ENCODE measurements around the gene IL22RA1. TPM values are rescaled to one million over a fixed set of nuclear protein-coding genes. Genes with fewer than 3 reads are reported as not detected.

The IL22RA1 gene
- total and polyA plus RNA-seq, 8 donors = 0.26 to 0.73 (median 0.43) TPM

GRCh38 chr1:24089743-24090555, 53.0 kb downstream of the IL22RA1 start:
- Histone ChIP-seq H3K4me3 (no peak overlapping the region), H3K4me1 (no peaks in the 10 kb centered on the region), H3K36me3 (no peaks in the 10 kb centered on the region), H3K9me3 (no peaks in the 10 kb centered on the region), H3K27me3 (peaks cover 0 to 9% of the 10 kb centered on the region in 2 donors), H3K27ac (no peak overlapping the region)
- DNase-seq (peak in 2 of 4 donors; percentile 76 to 86), ATAC-seq (peak; percentile 93)
- TF ChIP-seq CTCF (IDR thresholded peaks at IDR 0.05) = no peak
- intact Hi-C loops (cut with DNase I) = no loop called here

- intact Hi-C loops (cut with DNase I) = no loop called here
- H3K9me3 ChIP-seq = no peaks in the 10 kb centered on the region
- no peak overlapping the region for H3K27ac ChIP-seq
- H3K4me1 ChIP-seq = no peaks in the 10 kb centered on the region
- no peak for TF ChIP-seq CTCF (IDR thresholded peaks at IDR 0.05)
- no peaks in the 10 kb centered on the region for H3K36me3 ChIP-seq
- DNase-seq (no peak), ATAC-seq (no peak)
- peaks cover 0 to 2% of the 10 kb centered on the region in 2 donors for H3K27me3 ChIP-seq
- H3K4me3 ChIP-seq = no peak overlapping the region
Measured at GRCh38 chr1:24089027-24089742, 53.8 kb downstream of the IL22RA1 start.

GRCh38 chr1:24086466-24086865, 56.5 kb downstream of the IL22RA1 start:
- intact Hi-C loops (cut with DNase I) = no loop called here
- Histone ChIP-seq H3K36me3 (no peaks in the 10 kb centered on the region), H3K27ac (no peak overlapping the region), H3K4me1 (no peaks in the 10 kb centered on the region), H3K9me3 (no peaks in the 10 kb centered on the region), H3K27me3 (no peaks in the 10 kb centered on the region), H3K4me3 (no peak overlapping the region)
- DNase-seq (peak in 1 of 4 donors; percentile 71), ATAC-seq (no peak)
- no peak for TF ChIP-seq CTCF (IDR thresholded peaks at IDR 0.05)

- Histone ChIP-seq H3K4me3 (no peak overlapping the region), H3K9me3 (no peaks in the 10 kb centered on the region), H3K4me1 (no peaks in the 10 kb centered on the region), H3K27me3 (no peaks in the 10 kb centered on the region), H3K27ac (no peak overlapping the region), H3K36me3 (no peaks in the 10 kb centered on the region)
- no peak for TF ChIP-seq CTCF (IDR thresholded peaks at IDR 0.05)
- DNase-seq (no peak), ATAC-seq (no peak)
- intact Hi-C loops (cut with DNase I) = no loop called here
Measured at GRCh38 chr1:24085546-24085945, 57.4 kb downstream of the IL22RA1 start.

- no peaks in the 10 kb centered on the region for H3K36me3 ChIP-seq
- DNase-seq = no peak
Measured at GRCh38 chr1:24085007-24085406, 57.9 kb downstream of the IL22RA1 start.

More at GRCh38 chr1:24085007-24085406, 57.9 kb downstream of the IL22RA1 start:
- Histone ChIP-seq H3K4me3 (no peak overlapping the region), H3K27me3 (no peaks in the 10 kb centered on the region), H3K4me1 (no peaks in the 10 kb centered on the region), H3K27ac (no peak overlapping the region), H3K9me3 (no peaks in the 10 kb centered on the region)
- intact Hi-C loops (cut with DNase I) = no loop called here
- no peak for TF ChIP-seq CTCF (IDR thresholded peaks at IDR 0.05)
- no peak for ATAC-seq

Measured in left lung (tissue), 10 donors.